ENCODE data around the gene OR10AD1. TPM values are rescaled to one million over a fixed set of nuclear protein-coding genes. Genes with fewer than 3 reads are reported as not detected.
A peak's percentile ranks its signal among the peaks of the same experiment; 100 is the strongest.
"Not testable (repeated sequence)": the region's sequence is repeated elsewhere in the genome, so short reads cannot be mapped to it uniquely, and the experiment has no call there.

Gene OR10AD1
- total RNA-seq, 1 donor from 2014 or later, result 0.96 TPM

DNA sequence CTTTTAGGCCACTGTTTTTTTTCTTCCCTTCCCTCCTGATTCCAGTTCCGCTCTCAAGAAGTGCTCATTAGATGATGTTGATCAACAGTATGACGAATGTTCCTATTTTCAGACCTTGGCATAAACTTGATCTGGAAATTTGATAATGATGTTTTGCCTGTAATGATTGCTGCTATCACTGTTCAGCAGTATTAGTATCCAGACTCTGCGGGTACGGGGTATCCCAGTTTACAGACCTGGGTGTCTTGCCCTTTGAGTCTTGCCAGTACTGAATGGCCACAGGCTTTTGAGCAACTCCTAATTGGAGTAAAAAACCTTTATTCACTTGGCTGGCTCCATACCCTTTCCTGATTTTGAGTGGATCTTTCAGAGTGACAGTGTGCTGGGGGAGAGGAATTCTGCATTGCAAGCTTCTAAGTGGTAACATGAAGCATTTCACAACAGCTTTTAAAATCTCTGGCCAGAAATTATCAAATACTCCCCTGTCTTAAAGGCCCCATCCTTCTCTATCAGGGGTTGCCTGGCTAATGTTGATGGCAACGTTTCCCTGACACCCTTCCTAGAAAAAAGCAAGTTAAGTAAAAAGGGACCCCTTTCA, 39.8 kb downstream of the OR10AD1 start:
- peak; percentile 33 for DNase-seq (ENCODE audit: low spot score)

DNA sequence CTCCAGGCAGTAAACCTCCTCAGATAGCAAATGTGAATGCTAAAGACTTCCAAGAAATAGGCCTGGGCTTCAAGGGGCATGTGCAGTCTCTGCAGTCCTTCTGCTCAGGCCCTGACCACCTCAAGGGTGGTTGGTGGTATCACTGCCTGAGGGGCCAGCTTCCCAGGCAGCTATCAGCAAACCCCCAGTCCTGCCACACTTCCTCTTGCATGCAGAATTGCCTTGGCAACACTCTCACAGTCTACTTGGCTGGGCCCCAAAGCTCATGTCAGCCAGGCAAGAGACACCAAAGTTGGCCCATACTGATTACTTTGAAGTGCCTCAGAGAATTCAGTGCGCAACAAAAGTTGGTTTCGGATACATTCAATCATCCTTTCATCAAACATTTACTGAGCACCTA, 42.3 kb downstream of the OR10AD1 start:
- peak; percentile 38 for DNase-seq (ENCODE audit: low spot score)

DNA sequence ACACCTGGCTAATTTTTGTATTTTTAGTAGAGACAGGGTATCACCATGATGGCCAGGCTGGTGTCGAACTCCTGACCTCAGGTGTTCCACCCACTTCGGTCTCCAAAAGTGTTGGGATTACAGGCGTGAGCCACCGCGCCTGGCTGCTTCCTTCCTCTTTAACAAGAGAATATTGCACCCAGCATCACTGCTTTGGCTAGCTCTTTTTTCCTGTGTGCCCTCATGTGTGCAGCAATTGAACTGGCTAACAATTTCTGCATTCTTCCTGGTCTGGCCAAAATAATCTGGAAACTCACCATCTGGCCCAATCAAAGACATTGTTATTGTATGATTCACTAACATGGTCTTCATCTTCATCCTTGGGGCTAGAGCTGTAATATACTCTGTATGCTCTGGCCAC, 43.0 kb downstream of the OR10AD1 start:
- no peak for DNase-seq (ENCODE audit: low spot score)

DNA sequence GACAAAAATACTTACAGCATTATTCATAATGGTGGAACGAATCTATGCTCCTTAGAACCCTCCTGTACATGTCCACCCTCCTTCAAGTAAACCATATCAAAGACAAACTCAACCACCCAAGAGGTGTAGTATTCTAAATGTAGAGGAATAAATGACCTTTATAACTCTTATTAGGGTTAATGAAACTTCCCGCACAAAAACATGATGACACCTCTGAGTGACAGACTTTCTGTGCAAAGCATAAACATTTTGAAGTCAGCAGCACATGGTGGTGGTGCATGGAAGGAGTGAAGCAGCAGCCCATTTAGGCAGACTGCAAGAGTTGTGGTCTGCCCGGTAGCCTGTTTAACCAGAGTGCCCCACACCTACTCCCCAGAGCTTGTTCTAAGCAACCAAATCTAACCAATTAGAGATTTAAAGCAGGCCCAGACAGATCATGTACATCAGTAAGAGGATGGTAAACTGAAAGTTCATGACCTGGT, 45.2 kb downstream of the OR10AD1 start:
- no peak for DNase-seq (ENCODE audit: low spot score)

DNA sequence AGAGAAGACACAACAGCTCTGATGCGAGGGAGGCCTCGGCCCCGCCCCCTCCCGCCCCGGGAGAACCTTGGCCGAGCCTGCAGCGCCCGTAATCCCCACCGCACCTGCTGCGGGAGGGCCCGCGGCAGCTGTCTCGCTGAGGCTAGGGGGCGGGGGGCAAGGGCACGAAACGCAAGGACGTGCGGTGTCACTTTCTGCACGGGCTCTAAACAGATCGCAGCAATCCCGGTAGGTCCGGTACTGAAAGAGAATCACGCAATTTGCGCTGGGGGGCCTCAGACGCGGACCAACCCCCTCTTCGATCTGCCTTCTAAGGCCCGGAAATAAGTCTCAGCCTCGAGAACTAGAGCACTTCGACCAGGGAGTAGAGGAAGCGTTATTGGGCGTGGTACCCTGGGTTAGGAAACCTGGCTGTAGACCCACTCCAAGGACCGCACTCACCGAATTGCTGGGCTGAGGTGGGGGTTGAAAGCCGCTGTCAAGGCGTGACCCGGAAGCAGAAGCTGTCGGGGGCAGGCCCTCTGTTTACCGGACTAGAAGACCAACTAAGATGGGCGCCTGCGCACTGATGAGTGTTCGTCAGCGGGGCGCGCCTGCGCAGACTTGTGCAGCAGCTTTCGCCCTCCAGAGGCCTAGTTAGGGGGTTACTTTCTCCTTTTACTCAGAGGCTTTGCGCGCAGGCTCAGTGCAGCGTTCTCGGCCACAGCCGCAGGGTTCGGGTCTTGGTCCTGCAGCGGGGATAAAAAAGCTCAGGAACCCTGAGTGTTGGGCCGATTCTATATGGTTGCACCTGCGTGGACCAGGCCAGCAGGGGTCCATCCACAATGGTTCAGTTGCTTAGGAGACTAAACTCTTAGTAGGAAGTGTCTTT, 45.8 kb downstream of the OR10AD1 start, which contains the start of gene ASB8:
Gene ASB8 (minus strand): TSS at position 498 of the 871 bp plus-strand sequence. CDS start 4,019 bp downstream, outside the sequence.
- DNase-seq (ENCODE audit: low spot score), result peak; percentile 99

DNA sequence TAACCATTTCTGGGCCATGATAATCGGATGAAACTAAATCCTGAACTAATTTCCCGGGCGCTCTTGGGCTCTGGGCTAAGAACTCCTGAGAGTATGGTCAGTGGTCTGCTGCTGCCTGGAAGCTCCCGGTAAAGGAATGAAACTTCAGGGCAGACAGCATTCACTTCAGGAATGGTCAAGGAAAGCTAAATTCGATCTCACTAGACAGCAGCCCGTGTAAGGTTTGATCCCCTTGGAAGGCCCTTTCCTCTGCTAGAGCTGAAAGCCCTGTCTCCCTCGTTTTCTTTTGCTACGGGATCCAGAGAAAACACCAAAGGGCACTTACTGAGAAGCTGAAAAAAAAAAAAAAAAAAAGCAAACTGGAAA, 46.5 kb downstream of the OR10AD1 start:
- DNase-seq (ENCODE audit: low spot score), result peak; percentile 39

DNA sequence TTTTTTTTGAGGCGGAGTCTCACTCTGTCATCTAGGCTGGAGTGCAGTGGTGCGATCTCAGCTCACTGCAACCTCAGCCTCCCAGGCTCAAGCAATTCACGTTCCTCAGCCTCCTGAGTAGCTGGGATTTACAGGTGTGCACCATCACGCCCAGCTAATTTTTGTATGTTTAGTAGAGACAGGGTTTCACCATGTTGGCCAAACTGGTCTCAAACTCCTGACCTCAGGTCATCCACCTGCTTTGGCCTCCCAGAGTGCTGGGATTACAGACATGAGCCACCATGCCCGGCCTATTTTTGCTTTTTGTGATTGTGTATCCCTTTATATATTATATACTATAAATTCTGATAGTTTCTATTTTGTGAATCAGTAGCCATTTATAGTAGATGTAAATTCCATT, 47.3 kb downstream of the OR10AD1 start:
- not testable (repeated sequence) for DNase-seq (ENCODE audit: low spot score)

Other genes starting within 250 kb of the OR10AD1 start
- gene TMEM106C, start 239.7 kb downstream of the OR10AD1 start, total RNA-seq (ENCODE audit: insufficient read depth, low replicate concordance), result 35.6 TPM
- gene COL2A1, start 198.8 kb downstream of the OR10AD1 start, total RNA-seq (ENCODE audit: insufficient read depth, low replicate concordance), result 0.48 TPM
- 45.0 TPM for gene SENP1, start 97.2 kb downstream of the OR10AD1 start, total RNA-seq (ENCODE audit: insufficient read depth, low replicate concordance)
- 74.9 TPM for gene PFKM, start 83.9 kb downstream of the OR10AD1 start, total RNA-seq (ENCODE audit: insufficient read depth, low replicate concordance)
- 11.1 TPM for gene ASB8, start 45.8 kb downstream of the OR10AD1 start, total RNA-seq (ENCODE audit: insufficient read depth, low replicate concordance)
- 0.72 TPM for gene CCDC184, start 19.6 kb downstream of the OR10AD1 start, total RNA-seq (ENCODE audit: insufficient read depth, low replicate concordance)
- gene ZNF641, start 147.6 kb upstream of the OR10AD1 start, total RNA-seq (ENCODE audit: insufficient read depth, low replicate concordance), result 61.4 TPM

Data from umbilical cord (tissue), 2 donors.